Skeletal muscle satellite cell (primary cell): Measurements from ENCODE around the gene ZKSCAN5.
"Not testable (repeated sequence)": the region's sequence is repeated elsewhere in the genome, so short reads cannot be mapped to it uniquely, and the experiment has no call there.

Experiments
- H3K27me3 ChIP-seq: 2 replicates; pipeline ENCODE4 v1.7.0; 2013; ENCODE audit warnings: low read length; ENCODE audit not compliant: control insufficient read depth, insufficient read depth
- H3K36me3 ChIP-seq: 2 replicates; pipeline ENCODE4 v1.7.0; 2013; ENCODE audit warnings: mild to moderate bottlenecking, control low read depth, low read length; ENCODE audit not compliant: insufficient read depth
- H3K4me1 ChIP-seq: 2 replicates; pipeline ENCODE4 v1.7.0; 2013; ENCODE audit warnings: low read length; ENCODE audit not compliant: control insufficient read depth, insufficient read depth
- H3K4me2 ChIP-seq: 2 replicates; pipeline ENCODE4 v1.7.0; 2013; ENCODE audit warnings: mild to moderate bottlenecking, low read length
- H3K4me3 ChIP-seq: 2 replicates; pipeline ENCODE4 v1.7.0; 2013; ENCODE audit warnings: low read length
- H3K9ac ChIP-seq: 2 replicates; pipeline ENCODE4 v1.7.0; 2013; ENCODE audit warnings: mild to moderate bottlenecking, low read depth, low read length, moderate library complexity
- H3K9me3 ChIP-seq: replicated peaks from 2 replicates; pipeline ENCODE4 v1.7.0; 2013; ENCODE audit warnings: mild to moderate bottlenecking, control low read depth, low read length

Gene ZKSCAN5

DNA sequence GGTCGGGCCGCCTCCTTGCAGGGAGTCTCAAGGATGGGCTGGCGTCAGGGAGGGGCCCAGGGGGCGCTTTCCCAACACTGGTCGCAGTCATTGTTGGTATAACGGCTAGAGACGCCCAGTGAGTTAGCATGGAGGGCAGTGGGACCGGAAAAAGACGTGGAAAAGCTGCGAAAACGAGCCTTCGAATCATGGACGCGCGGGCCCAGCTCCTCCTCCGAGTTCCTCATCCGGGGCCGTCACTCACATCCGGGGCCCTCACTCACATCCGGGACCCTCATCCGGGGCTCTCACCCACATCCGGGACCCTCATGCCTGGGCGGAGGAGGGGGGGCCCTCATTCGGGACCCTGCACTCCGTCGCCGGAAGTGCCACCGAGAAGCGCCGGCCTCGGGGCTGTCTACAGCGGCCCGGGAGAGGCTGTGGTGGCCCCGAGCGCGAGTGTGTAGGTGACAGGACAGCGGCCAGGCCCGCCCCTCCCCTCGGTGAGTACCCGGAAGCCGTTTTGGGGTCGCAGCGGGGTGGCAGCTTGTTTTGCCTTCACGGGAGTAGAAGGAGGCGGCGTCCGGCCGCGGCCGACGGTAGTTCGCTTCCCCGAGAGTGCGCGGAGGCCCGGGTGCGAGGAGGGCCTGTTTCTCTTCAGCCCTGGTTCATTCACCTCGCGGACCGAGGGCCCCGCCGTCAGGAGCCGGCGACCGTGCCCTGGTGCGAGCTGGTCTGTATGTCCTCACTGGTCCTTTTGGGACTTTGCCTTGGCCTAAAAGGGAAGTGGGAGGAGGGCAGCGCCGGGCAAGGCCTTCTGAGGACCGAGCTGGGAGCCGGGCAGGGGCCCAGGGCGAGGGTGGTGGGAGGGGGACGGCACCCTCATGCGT, 54.1 kb downstream of the ZKSCAN5 start, which contains the start of gene ZNF655:
TSS of gene ZNF655 (plus strand) at position 337 of the 869 bp plus-strand sequence. CDS start 1,918 bp downstream, outside the sequence.
- Histone ChIP-seq H3K4me3 (peak within 1 kb of the TSS; percentile 86), H3K4me1 (peaks cover 36% of the 10 kb centered on the region), H3K4me2 (peak within 1 kb of the TSS; percentile 88), H3K36me3 (peaks cover 38% of the 10 kb centered on the region), H3K27me3 (no peaks in the 10 kb centered on the region), H3K9ac (peak within 1 kb of the TSS; percentile 94), H3K9me3 (no peaks in the 10 kb centered on the region)

- no peaks in the 10 kb centered on the region for H3K9me3 ChIP-seq
- peaks cover 44% of the 10 kb centered on the region for H3K4me1 ChIP-seq
- peak overlapping the region; percentile 88 for H3K4me2 ChIP-seq
- H3K27me3 ChIP-seq: no peaks in the 10 kb centered on the region
- H3K9ac ChIP-seq: peak overlapping the region; percentile 94
- peak overlapping the region; percentile 86 for H3K4me3 ChIP-seq
- peaks cover 41% of the 10 kb centered on the region for H3K36me3 ChIP-seq
These were observed 54.9 kb downstream of the ZKSCAN5 start for GRCh38 chr7:99559175-99559915.

GRCh38 chr7:99560834-99561736, 56.6 kb downstream of the ZKSCAN5 start:
- Histone ChIP-seq H3K9me3 (no peaks in the 10 kb centered on the region), H3K27me3 (no peaks in the 10 kb centered on the region), H3K4me2 (peak overlapping the region; percentile 88), H3K4me3 (no peak overlapping the region), H3K36me3 (peaks cover 56% of the 10 kb centered on the region), H3K4me1 (peaks cover 45% of the 10 kb centered on the region), H3K9ac (peak overlapping the region; percentile 32)

DNA sequence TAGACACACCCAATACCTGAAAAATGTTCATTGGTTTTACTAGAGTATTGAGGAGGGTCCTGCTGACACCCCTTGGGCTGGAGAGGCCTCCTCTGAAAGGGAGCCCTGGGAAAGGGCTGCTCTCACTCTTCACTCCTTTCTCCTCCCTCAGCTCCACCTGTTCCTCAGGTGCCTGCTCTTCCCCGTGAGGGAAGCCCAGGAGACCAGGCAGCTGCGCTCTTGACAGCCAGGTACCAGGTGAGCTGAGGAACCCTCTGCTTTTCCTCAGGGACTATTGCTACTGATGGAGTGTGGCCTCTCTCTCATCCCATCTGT, 57.2 kb downstream of the ZKSCAN5 start:
- peaks cover 45% of the 10 kb centered on the region for H3K4me1 ChIP-seq
- no peaks in the 10 kb centered on the region for H3K27me3 ChIP-seq
- H3K4me2 ChIP-seq: peak overlapping the region; percentile 68
- H3K9me3 ChIP-seq: no peaks in the 10 kb centered on the region
- H3K4me3 ChIP-seq: no peak overlapping the region
- H3K36me3 ChIP-seq: peaks cover 59% of the 10 kb centered on the region
- peak overlapping the region; percentile 68 for H3K9ac ChIP-seq

DNA sequence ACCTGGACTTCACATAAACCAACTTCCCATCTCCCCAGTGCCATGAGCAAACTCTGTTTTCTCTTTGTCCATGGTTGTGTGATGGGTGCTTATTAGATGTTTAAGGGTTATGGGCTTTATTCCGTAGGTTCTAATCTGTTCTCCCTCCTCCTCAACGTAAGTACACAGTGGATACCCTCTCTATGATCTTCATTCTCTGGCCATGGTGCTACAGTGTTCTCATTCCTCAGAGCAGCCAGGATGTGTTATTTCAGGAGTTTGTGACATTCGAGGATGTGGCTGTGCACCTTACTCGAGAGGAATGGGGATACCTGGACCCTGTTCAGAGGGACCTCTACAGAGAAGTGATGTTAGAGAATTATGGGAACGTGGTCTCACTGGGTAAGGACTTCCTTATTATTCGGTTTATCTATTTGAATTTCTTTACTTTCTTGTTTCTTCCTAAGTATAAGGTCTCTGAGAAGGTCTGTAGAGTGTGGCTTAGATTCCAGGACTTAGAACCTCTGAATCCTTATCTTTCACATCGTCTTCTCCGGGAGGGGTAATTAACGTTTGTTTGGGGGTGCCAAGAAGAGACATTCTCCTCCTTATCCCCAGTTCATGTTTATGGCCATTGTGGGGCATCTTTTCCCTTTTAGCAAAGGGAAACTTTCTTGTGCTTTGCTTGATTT, 57.8 kb downstream of the ZKSCAN5 start:
- Histone ChIP-seq H3K4me2 (peak overlapping the region; percentile 68), H3K27me3 (no peaks in the 10 kb centered on the region), H3K9ac (peak overlapping the region; percentile 68), H3K4me3 (peak overlapping the region; percentile 21), H3K9me3 (no peaks in the 10 kb centered on the region), H3K36me3 (peaks cover 59% of the 10 kb centered on the region), H3K4me1 (peaks cover 42% of the 10 kb centered on the region)

GRCh38 chr7:99562832-99563231, 58.4 kb downstream of the ZKSCAN5 start:
- Histone ChIP-seq H3K4me2 (peak overlapping the region; percentile 68), H3K27me3 (no peaks in the 10 kb centered on the region), H3K9me3 (no peaks in the 10 kb centered on the region), H3K36me3 (peaks cover 59% of the 10 kb centered on the region), H3K4me3 (peak overlapping the region; percentile 21), H3K4me1 (peaks cover 40% of the 10 kb centered on the region), H3K9ac (peak overlapping the region; percentile 68)

DNA sequence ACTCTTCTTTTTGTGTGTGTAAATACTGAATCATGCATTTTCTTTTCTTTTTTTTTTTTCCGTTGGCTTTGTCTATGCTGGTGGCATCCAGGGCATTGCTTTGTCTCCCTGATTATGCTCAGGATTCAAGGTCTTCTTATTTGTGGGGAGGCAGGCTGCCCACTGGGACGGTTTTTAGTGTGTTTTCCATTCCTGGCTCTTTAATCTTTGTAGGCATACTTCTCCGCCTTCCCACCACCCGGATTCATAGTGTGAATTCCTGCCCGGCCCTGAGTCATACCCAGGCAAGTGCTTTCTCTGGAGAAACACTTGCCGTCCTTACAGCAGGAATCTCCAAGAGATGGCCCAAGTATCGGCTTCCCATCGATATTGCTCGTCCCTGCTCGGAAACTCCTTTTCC, 59.2 kb downstream of the ZKSCAN5 start:
- H3K4me3 ChIP-seq: peak overlapping the region; percentile 49
- H3K27me3 ChIP-seq: no peaks in the 10 kb centered on the region
- peaks cover 40% of the 10 kb centered on the region for H3K4me1 ChIP-seq
- H3K9ac ChIP-seq: peak overlapping the region; percentile 45
- H3K9me3 ChIP-seq: no peaks in the 10 kb centered on the region
- peaks cover 62% of the 10 kb centered on the region for H3K36me3 ChIP-seq
- peak overlapping the region; percentile 66 for H3K4me2 ChIP-seq

DNA sequence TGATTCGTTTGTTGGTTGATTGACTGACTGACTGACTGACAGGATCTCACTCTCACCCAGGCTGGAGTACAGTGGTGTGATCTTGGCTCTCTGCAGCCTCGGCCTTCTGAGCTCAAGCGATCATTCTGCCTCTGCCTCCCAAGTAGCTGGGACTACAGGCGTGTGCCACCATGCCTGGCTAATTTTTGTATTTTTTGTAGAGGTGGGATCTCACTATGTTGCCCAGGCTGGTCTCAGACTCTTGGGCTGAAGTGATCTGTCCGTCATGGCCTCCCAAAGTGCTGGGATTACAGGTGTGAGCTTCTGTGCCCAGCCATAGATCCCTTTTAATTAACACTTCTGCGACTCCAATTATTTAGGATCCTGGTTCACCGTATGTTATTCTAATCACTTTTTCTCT, 64.3 kb downstream of the ZKSCAN5 start:
- H3K27me3 ChIP-seq, H3K9me3 ChIP-seq, H3K9ac ChIP-seq, H3K4me3 ChIP-seq, H3K4me2 ChIP-seq, H3K4me1 ChIP-seq: not testable (repeated sequence)
- peaks cover 81% of the 10 kb centered on the region for H3K36me3 ChIP-seq

- Histone ChIP-seq H3K27me3 (no peaks in the 10 kb centered on the region), H3K4me1 (no peaks in the 10 kb centered on the region), H3K9me3 (no peaks in the 10 kb centered on the region), H3K4me3 (no peak overlapping the region), H3K36me3 (peaks cover 60% of the 10 kb centered on the region), H3K4me2 (no peak overlapping the region), H3K9ac (no peak overlapping the region)
These were observed 67.3 kb downstream of the ZKSCAN5 start for GRCh38 chr7:99571768-99572167.

GRCh38 chr7:99573257-99573656, 68.8 kb downstream of the ZKSCAN5 start:
- H3K36me3 ChIP-seq: peaks cover 60% of the 10 kb centered on the region
- no peak overlapping the region for H3K4me2 ChIP-seq
- no peak overlapping the region for H3K9ac ChIP-seq
- no peaks in the 10 kb centered on the region for H3K9me3 ChIP-seq
- H3K27me3 ChIP-seq: no peaks in the 10 kb centered on the region
- H3K4me3 ChIP-seq: no peak overlapping the region
- H3K4me1 ChIP-seq: no peaks in the 10 kb centered on the region
